Measurements from ENCODE around the gene KCNJ2.

The KCNJ2 gene

GRCh38 chr17:70205401-70205800 is 36.1 kb downstream of the KCNJ2 start:
- no peak for DNase-seq (ENCODE audit: low read depth in 2 of 2)

- DNase-seq (ENCODE audit: low read depth in 2 of 2) = no peak
Observed at GRCh38 chr17:70206361-70207010, 37.2 kb downstream of the KCNJ2 start.

GRCh38 chr17:70207184-70207583 is 37.9 kb downstream of the KCNJ2 start:
- no peak for DNase-seq (ENCODE audit: low read depth in 2 of 2)

GRCh38 chr17:70208080-70208794 is 38.9 kb downstream of the KCNJ2 start:
- no peak for DNase-seq (ENCODE audit: low read depth in 2 of 2)

- no peak for DNase-seq (ENCODE audit: low read depth in 2 of 2)
Observed at GRCh38 chr17:70208825-70209555, 39.7 kb downstream of the KCNJ2 start.

- no peak for DNase-seq (ENCODE audit: low read depth in 2 of 2)
Observed at GRCh38 chr17:70215656-70216055, 46.3 kb downstream of the KCNJ2 start.

- no peak for DNase-seq (ENCODE audit: low read depth in 2 of 2)
Observed at GRCh38 chr17:70217571-70217970, 48.2 kb downstream of the KCNJ2 start.

- DNase-seq (ENCODE audit: low read depth in 2 of 2) = no peak
Observed at GRCh38 chr17:70225276-70225675, 55.9 kb downstream of the KCNJ2 start.

Measured in fibroblast of skin of left quadriceps (primary cell).